MM.1S (cell line): ENCODE data around the gene TMEM147.

Source experiments
- DNase-seq: peaks from one replicate; pipeline ENCODE4 v3.0.0-alpha.2; 2015
- H2AFZ ChIP-seq: fragments of 300-600 bp; sonication (generic); 2 replicates; pipeline ENCODE4 v1.6.0; 2016; ENCODE audit warnings: antibody characterized with exemption, low read length
- H3F3A ChIP-seq: fragments of 300-600 bp; sonication (generic); 2 replicates; pipeline ENCODE4 v1.6.1; 2016; ENCODE audit warnings: mild to moderate bottlenecking, antibody characterized with exemption, low read length, moderate library complexity, mixed read lengths; ENCODE audit not compliant: insufficient read depth
- H3K27ac ChIP-seq: fragments of 300-600 bp; sonication (generic); 2 replicates; pipeline ENCODE4 v1.5.1; 2016; ENCODE audit warnings: mild to moderate bottlenecking, low read length
- H3K27me3 ChIP-seq: fragments of 300-600 bp; sonication (generic); replicated peaks from 2 replicates; pipeline ENCODE4 v1.6.0; 2016; ENCODE audit warnings: low read length; ENCODE audit not compliant: insufficient read depth
- H3K36me3 ChIP-seq: fragments of 300-600 bp; sonication (generic); replicated peaks from 2 replicates; pipeline ENCODE4 v1.6.1; 2016; ENCODE audit warnings: mild to moderate bottlenecking, low read length, mixed read lengths; ENCODE audit not compliant: insufficient read depth
- H3K4me1 ChIP-seq: fragments of 300-600 bp; sonication (generic); 2 replicates; pipeline ENCODE4 v1.6.1; 2016; ENCODE audit warnings: low read length, mixed read lengths
- H3K4me2 ChIP-seq: fragments of 300-600 bp; sonication (generic); 2 replicates; pipeline ENCODE4 v1.6.0; 2016; ENCODE audit warnings: low read depth, low read length
- H3K4me3 ChIP-seq: fragments of 300-600 bp; sonication (generic); 2 replicates; pipeline ENCODE4 v1.5.1; 2016; ENCODE audit warnings: low read length, mixed read lengths
- H3K79me2 ChIP-seq: fragments of 300-600 bp; sonication (generic); 2 replicates; pipeline ENCODE4 v1.6.1; 2016; ENCODE audit warnings: mixed run types, low read length, mixed read lengths
- H3K9ac ChIP-seq: fragments of 300-600 bp; sonication (generic); 2 replicates; pipeline ENCODE4 v1.6.1; 2016; ENCODE audit warnings: low read length, mixed read lengths
- H3K9me2 ChIP-seq: fragments of 300-600 bp; sonication (generic); replicated peaks from 2 replicates; pipeline ENCODE4 v1.6.1; 2016; ENCODE audit warnings: mild to moderate bottlenecking, low read length, mixed read lengths; ENCODE audit not compliant: insufficient read depth
- H3K9me3 ChIP-seq: fragments of 300-600 bp; sonication (generic); replicated peaks from 2 replicates; pipeline ENCODE4 v1.6.1; 2016; ENCODE audit warnings: mild to moderate bottlenecking, low read length, mixed read lengths; ENCODE audit not compliant: insufficient read depth
- H4K20me1 ChIP-seq: fragments of 300-600 bp; sonication (generic); 2 replicates; pipeline ENCODE4 v1.6.1; 2016; ENCODE audit warnings: mild to moderate bottlenecking, low read length, moderate library complexity, mixed read lengths; ENCODE audit not compliant: insufficient read depth
- EZH2 ChIP-seq: fragments of 300-600 bp; sonication (generic); optimal IDR thresholded peaks from 2 replicates; pipeline ENCODE3; 2017; ENCODE audit warnings: low read depth, mild to moderate bottlenecking, antibody characterized with exemption, low read length, mixed read lengths
- EZH2phosphoT487 ChIP-seq: fragments of 300-600 bp; sonication (generic); IDR thresholded peaks from 2 replicates; pipeline ENCODE4 v1.6.1; 2018; ENCODE audit warnings: antibody characterized with exemption, low read length
- TF ChIP-seq, protein P1 (sequence below): fragments of 300-600 bp; sonication (generic); IDR thresholded peaks from 2 replicates; pipeline ENCODE4 v1.5.1; 2016; ENCODE audit warnings: antibody characterized with exemption, low read length, mixed read lengths

The TMEM147 gene

DNA sequence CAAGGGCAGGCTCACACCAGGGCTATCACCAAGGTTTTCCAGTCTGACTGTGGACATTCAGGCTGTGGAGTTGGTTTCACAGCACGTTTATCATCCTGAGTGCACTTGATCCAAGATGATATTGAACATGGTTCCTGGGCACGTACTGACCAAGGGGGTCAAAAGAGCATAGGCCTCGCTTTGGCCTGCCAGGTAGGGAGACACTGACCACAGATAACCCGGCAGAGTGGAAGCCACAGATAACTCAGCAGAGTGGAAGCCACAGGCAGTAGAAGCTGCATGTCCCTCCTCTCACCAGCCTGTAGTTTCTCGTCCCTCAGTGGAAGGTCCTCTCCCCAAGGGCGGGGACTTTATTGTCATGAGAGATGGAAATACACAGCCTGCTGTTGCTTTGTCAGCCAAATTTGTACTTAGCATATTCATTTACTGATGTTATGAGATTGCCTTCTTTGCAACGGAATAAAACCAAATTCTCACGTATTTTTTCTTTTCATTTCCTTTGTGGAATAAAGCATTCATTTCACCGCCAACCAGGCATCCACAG, 46.4 kb upstream of the TMEM147 start:
- Histone ChIP-seq H3K9me3 (no peaks in the 10 kb centered on the region), H3K27me3 (peaks cover 92% of the 10 kb centered on the region), H3K79me2 (no peaks in the 10 kb centered on the region), H3K4me1 (0 out of 2 replicates have a peak, but pooled peaks cover 3% of the 10 kb centered on the region), H2AFZ (no peak overlapping the region), H3K9me2 (no peaks in the 10 kb centered on the region), H3K9ac (no peak overlapping the region), H3K4me2 (no peak overlapping the region), H4K20me1 (no peaks in the 10 kb centered on the region), H3F3A (no peaks in the 10 kb centered on the region), H3K4me3 (no peak overlapping the region), H3K27ac (no peak overlapping the region), H3K36me3 (no peaks in the 10 kb centered on the region)
- no peak for DNase-seq
- no peak for TF ChIP-seq EZH2
- TF ChIP-seq, protein P1, sequence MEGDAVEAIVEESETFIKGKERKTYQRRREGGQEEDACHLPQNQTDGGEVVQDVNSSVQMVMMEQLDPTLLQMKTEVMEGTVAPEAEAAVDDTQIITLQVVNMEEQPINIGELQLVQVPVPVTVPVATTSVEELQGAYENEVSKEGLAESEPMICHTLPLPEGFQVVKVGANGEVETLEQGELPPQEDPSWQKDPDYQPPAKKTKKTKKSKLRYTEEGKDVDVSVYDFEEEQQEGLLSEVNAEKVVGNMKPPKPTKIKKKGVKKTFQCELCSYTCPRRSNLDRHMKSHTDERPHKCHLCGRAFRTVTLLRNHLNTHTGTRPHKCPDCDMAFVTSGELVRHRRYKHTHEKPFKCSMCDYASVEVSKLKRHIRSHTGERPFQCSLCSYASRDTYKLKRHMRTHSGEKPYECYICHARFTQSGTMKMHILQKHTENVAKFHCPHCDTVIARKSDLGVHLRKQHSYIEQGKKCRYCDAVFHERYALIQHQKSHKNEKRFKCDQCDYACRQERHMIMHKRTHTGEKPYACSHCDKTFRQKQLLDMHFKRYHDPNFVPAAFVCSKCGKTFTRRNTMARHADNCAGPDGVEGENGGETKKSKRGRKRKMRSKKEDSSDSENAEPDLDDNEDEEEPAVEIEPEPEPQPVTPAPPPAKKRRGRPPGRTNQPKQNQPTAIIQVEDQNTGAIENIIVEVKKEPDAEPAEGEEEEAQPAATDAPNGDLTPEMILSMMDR, result no peak
- TF ChIP-seq EZH2phosphoT487, result no peak

DNA sequence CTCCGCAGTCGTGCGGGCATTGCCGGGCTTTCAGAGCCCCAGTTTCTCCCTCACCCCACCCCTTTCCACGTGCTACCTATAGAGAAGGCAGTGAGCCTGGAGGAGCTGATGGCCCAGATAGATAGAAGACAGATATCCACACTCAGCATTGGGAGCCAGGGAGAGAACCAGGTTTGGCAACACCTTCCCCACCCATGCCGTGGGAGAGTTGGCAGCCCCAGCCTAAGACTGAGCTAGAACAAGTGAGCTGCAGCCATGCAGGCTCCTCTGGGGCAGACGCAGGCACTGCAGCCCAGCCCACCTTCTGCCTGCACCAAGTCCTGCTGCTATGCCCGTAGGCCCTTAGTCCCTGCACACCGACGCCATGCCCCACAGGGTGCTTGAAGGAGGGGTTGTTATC, 44.8 kb upstream of the TMEM147 start:
- H4K20me1 ChIP-seq, result no peaks in the 10 kb centered on the region
- no peak overlapping the region for H2AFZ ChIP-seq
- no peak overlapping the region for H3K4me2 ChIP-seq
- H3K27ac ChIP-seq, result no peak overlapping the region
- H3K9ac ChIP-seq, result no peak overlapping the region
- no peaks in the 10 kb centered on the region for H3K36me3 ChIP-seq
- TF ChIP-seq EZH2, result no peak
- TF ChIP-seq EZH2phosphoT487, result no peak
- TF ChIP-seq, protein P1, result no peak
- H3K4me1 ChIP-seq, result no peaks in the 10 kb centered on the region
- no peaks in the 10 kb centered on the region for H3K79me2 ChIP-seq
- DNase-seq, result no peak
- peaks cover 94% of the 10 kb centered on the region for H3K27me3 ChIP-seq
- no peak overlapping the region for H3K4me3 ChIP-seq
- no peaks in the 10 kb centered on the region for H3K9me3 ChIP-seq
- no peaks in the 10 kb centered on the region for H3F3A ChIP-seq
- H3K9me2 ChIP-seq, result no peaks in the 10 kb centered on the region

DNA sequence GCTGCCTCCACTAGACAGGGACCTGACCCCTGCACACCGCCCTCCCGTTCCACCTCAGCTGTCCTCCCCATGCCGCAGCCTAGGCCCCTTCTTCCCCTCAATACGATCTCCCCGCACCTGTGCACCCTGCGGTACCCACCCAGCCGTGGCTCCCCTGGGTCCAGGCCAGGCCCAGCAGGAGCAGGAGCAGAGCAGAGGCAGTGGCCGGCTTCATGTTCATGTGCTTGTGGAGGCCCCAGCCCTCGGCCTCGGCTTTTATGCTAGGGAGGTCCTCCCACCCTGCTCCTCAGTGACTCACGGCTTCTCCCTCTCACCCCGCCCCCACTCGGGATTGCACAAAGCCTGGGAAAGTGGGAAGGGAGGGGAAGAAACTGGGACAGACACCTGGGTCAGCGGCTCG, 43.7 kb upstream of the TMEM147 start:
- Histone ChIP-seq H3K4me2 (no peak overlapping the region), H3K9ac (no peak overlapping the region), H3K9me2 (no peaks in the 10 kb centered on the region), H3K27me3 (peaks cover 99% of the 10 kb centered on the region), H4K20me1 (no peaks in the 10 kb centered on the region), H3K36me3 (no peaks in the 10 kb centered on the region), H3K4me3 (no peak overlapping the region), H2AFZ (no peak overlapping the region), H3K27ac (no peak overlapping the region), H3K79me2 (no peaks in the 10 kb centered on the region), H3K9me3 (no peaks in the 10 kb centered on the region), H3F3A (no peaks in the 10 kb centered on the region), H3K4me1 (no peaks in the 10 kb centered on the region)
- no peak for DNase-seq
- TF ChIP-seq EZH2phosphoT487 (no peak), EZH2 (no peak)
- TF ChIP-seq, protein P1, result no peak
